ENCODE measurements around the gene CD226. TPM values are rescaled to one million over a fixed set of nuclear protein-coding genes. Genes with fewer than 3 reads are reported as not detected.
"Not testable (repeated sequence)": the region's sequence is repeated elsewhere in the genome, so short reads cannot be mapped to it uniquely, and the experiment has no call there.

CD226 gene
- total RNA-seq, 1 donor from 2014 or later: 0.92 TPM

- Mint-ChIP-seq H3K27me3 (no peaks in the 10 kb centered on the region), H3K4me1 (ENCODE audit: unreplicated experiment) (no peaks in the 10 kb centered on the region), H3K9me3 (no peaks in the 10 kb centered on the region), H3K27ac (no peak overlapping the region), H3K36me3 (peaks cover 8% of the 10 kb centered on the region), H3K4me3 (no peak overlapping the region)
- no peak for TF ChIP-seq CTCF (conservative IDR thresholded peaks at IDR 0.05)
- no peak for DNase-seq (ENCODE audit: extremely low spot score, unreplicated experiment)
Measured at GRCh38 chr18:69980982-69981804, 33.5 kb upstream of the CD226 start.

DNA sequence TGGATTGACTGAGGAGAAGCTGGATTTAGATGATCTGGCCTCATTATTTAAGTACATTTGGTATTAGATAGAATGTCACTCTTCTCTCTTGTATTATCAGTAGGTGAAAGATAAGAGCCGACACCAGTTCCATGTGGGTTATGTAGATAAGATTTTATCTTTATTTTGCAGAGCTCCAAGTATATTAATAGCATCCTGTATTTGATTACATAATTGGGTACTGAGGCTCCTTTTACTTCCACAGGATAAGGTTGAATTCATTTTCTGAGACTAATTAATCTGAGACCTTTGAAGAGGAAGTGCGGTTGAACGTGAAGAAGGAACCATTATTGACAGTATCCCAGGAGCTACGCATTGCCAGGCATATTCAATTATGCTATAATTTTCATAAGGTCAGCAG lies 32.8 kb upstream of the CD226 start:
- Mint-ChIP-seq H3K27ac (no peak overlapping the region), H3K4me3 (no peak overlapping the region), H3K27me3 (no peaks in the 10 kb centered on the region), H3K36me3 (peaks cover 4% of the 10 kb centered on the region), H3K4me1 (ENCODE audit: unreplicated experiment) (no peaks in the 10 kb centered on the region), H3K9me3 (no peaks in the 10 kb centered on the region)
- DNase-seq (ENCODE audit: extremely low spot score, unreplicated experiment): no peak
- no peak for TF ChIP-seq CTCF (conservative IDR thresholded peaks at IDR 0.05)

DNA sequence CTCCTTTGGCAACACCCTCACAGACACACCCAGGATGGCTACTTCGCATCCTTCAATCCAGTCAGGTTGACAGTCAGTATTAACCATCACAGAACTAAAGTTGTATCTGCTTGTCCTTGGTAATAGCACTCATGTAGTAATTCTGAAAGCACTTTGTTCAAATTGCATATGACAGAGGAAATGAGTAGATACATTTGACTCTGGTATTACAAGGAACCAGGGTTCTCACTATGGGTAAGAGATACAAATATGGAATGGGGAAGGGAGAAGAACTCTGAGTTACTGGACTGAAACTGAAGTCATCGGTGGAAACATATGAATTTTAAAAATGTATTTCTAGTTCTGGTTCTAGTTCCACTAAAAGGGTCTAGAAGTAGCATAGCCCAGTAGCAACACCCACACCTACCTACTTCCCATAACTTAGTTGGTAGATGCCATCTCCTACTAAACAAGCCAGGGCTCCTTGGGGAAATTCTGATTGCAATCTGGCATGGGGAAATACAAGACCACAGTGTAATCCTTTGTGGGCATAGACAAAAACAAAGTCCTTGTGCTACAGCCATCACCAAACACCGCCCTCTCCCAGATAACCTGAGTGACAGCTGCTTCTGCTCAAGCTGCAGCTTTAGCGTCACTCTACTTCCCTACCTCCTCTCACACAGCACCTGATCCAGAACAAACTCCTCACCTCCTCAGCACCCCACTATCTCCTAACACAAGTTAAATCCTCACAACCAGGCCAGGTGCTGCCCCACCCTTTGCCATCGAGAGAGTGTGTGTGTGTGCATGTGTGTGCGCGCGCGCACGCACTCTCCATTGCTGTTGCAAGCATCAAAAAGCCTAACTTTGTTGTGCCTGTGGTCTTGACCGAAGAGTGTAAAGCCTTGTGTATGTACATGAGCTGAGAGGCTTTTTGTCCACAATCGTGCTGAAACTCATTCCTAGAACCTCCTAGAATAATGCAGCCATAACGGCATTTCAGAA lies 31.4 kb upstream of the CD226 start:
- H3K9me3 Mint-ChIP-seq: peaks cover 5% of the 10 kb centered on the region
- no peak overlapping the region for H3K4me3 Mint-ChIP-seq
- no peak overlapping the region for H3K27ac Mint-ChIP-seq
- H3K4me1 Mint-ChIP-seq (ENCODE audit: unreplicated experiment): no peaks in the 10 kb centered on the region
- DNase-seq (ENCODE audit: extremely low spot score, unreplicated experiment): no peak
- TF ChIP-seq CTCF (conservative IDR thresholded peaks at IDR 0.05): no peak
- no peaks in the 10 kb centered on the region for H3K27me3 Mint-ChIP-seq
- peaks cover 4% of the 10 kb centered on the region for H3K36me3 Mint-ChIP-seq

DNA sequence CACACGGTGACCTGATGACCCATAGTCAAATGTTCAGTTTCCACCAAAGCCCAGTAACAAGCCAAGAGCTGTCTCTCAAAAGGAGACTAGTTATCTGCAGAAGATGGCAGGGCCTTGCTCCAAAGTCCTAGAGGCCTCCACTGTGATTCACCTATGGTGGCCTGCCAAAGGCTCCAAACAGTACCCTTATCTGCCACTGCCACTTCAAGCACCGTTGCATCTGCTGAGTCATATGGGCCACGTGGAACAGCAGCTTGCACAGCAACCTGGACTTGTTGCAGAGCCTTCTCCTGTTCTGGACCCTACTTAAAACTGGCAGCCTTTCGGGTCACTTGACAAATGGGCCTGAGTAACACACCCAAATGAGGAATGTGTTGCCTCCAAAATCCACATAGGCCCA lies 27.6 kb upstream of the CD226 start:
- H3K4me1 Mint-ChIP-seq (ENCODE audit: unreplicated experiment); H3K27ac Mint-ChIP-seq; H3K36me3 Mint-ChIP-seq; H3K4me3 Mint-ChIP-seq; H3K27me3 Mint-ChIP-seq; DNase-seq (ENCODE audit: extremely low spot score, unreplicated experiment): not testable (repeated sequence)
- H3K9me3 Mint-ChIP-seq: peaks cover 14% of the 10 kb centered on the region

DNA sequence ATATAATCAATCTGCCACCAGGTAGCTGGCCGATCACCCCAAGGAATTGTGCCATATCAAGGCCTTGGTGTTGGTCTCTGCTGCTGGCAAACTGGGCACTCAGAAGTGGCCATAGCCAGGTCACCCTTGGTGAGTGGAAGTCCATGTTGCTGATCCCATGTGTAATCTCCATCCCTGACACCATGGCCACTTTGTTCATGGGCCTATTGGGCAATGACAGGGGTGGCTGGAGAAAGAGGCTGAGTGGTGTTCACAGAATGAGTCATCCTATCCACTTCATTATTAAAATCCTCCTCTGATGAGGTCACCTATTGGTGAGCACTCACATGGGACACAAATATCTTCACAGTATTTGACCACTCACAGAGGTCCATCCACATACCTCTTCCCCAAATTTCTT lies 26.7 kb upstream of the CD226 start:
- Mint-ChIP-seq H3K4me3 (no peak overlapping the region), H3K4me1 (ENCODE audit: unreplicated experiment) (no peaks in the 10 kb centered on the region), H3K9me3 (peaks cover 14% of the 10 kb centered on the region), H3K36me3 (peaks cover 4% of the 10 kb centered on the region), H3K27me3 (no peaks in the 10 kb centered on the region), H3K27ac (no peak overlapping the region)
- TF ChIP-seq CTCF (conservative IDR thresholded peaks at IDR 0.05): no peak
- no peak for DNase-seq (ENCODE audit: extremely low spot score, unreplicated experiment)

DNA sequence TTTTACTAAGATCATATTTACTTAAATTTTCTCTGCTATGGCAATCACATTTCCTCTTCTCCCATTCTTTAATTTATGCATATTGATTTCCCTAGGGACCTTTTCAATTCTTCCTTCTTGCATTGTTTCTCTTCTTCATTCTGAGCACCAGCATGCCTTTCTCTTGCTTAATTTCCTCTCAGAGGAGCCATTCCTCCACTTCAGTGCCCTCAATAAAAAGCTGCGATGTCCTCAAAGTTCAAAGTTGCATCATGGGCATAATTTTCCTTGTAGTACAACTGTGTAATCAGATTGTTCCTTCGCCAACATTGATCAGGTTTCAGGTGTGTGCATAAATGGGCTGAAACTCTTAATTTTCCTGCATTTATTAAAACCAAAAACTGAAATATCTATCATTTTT lies 21.8 kb upstream of the CD226 start:
- no peaks in the 10 kb centered on the region for H3K27me3 Mint-ChIP-seq
- no peaks in the 10 kb centered on the region for H3K36me3 Mint-ChIP-seq
- no peaks in the 10 kb centered on the region for H3K4me1 Mint-ChIP-seq (ENCODE audit: unreplicated experiment)

More for the DNA sequence above, 21.8 kb upstream of the CD226 start:
- Mint-ChIP-seq H3K27ac (no peak overlapping the region), H3K4me3 (no peak overlapping the region), H3K9me3 (peaks cover 9% of the 10 kb centered on the region)
- no peak for DNase-seq (ENCODE audit: extremely low spot score, unreplicated experiment)
- TF ChIP-seq CTCF (conservative IDR thresholded peaks at IDR 0.05): no peak
